Stimulated activated CD8-positive, alpha-beta memory T cell treated with anti-CD3 and anti-CD28 coated beads, Interleukin-7, amount 100 ng/mL, for 48 hours (primary cell): ENCODE data around the gene LANCL3.
"Not testable (repeated sequence)": the region's sequence is repeated elsewhere in the genome, so short reads cannot be mapped to it uniquely, and the experiment has no call there.

Source experiments
- DNase-seq, 2 donors: peaks; one replicate each; pipeline ENCODE4 v3.0.0-alpha.2; 2020; ENCODE audit warnings: low read depth in 1 of 2; ENCODE audit errors: extremely low read depth in 1 of 2

Gene LANCL3

DNA sequence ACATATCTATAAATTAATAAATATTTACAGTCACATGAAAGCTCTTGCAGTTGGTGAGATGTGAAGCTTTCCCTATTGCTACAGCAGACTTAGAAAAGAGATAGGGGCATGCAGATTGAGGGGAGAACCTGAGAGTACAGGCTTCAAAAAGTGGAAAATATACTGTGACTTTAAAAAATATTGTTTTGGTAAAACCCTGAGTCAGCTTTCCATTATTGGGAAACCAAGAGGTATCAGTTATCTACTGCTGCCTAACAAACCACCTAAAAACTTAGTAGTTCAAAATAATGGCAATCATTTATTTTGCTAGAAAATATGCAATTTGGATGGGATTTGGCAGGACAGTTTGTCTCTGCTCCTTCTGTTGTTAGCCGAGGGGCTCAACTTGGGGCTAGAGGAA, 38.3 kb downstream of the LANCL3 start:
- no peak for DNase-seq

DNA sequence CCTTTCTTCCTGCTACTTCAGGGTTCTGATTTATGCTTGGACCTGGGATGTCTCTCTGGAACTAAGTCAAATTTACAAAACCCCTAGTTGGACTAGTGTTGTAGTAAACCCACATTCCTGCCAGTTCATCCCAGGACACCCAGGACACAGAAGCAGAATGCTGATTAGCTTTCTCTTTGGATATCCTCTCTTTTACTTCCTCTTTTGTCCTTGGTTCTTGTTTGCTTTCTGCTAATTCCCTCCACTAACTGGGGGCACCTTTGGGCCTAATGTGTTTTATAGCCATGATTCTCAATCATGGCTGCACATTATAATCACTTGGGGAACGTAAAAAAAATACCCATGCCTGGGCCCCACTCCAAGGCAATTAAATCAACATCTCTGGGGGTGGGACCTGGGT, 42.5 kb downstream of the LANCL3 start:
- DNase-seq = no peak

DNA sequence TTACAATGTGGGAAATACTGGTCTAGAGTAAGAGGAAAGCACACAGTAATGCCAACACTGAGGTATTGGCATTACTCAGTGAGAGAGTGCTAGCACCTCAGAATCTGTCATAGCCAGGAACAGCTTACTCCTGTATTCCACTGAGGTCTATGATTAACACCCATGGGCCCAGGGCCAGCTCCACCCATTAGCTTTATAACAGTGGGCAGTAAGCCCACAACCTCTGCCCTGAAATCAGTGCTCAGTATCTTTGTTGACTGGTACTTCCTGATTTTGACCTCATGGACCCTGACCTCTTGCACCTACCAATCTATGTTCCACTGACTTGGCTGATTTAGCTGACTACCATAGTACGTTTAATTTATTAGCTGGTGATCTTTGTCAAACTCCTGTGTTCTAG, 56.1 kb downstream of the LANCL3 start:
- DNase-seq = no peak

DNA sequence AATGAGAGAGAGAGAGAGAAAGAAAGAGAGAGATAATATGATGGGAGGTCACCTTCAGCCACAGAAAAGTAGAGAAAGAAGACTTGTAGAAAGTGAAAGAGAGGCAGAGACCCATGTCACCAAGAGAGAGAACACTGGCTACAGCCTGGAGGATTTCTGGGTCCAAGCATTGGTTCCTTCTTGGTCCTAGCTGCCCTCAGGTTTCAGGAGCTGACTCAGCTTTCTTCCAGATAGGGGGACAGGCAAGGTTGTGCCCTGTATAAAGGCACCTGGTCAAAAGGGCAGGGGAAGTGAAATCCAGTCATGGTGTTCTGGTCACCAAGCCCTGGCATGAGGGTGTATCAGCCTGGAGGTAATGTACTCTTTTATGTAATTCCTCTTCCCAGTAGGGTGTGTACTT, 66.6 kb downstream of the LANCL3 start:
- no peak for DNase-seq

DNA sequence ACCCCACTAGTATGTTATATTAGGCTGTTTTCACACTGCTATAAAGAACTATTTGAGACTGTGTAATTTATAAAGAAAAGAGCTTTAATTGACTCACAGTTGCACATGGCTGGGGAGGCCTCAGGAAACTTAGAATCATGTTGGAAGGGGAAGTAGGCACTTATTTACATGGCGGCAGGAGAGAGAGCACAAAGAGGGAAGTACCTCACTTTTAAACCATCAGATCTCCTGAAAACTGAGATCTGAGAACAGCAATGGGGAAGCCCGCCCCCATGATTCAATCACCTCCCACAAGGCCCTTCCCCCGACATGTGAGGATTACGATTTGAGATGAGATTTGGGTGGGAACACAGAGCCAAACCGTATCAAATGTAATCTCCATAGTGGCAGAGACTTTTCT, 68.7 kb downstream of the LANCL3 start:
- DNase-seq = no peak

DNA sequence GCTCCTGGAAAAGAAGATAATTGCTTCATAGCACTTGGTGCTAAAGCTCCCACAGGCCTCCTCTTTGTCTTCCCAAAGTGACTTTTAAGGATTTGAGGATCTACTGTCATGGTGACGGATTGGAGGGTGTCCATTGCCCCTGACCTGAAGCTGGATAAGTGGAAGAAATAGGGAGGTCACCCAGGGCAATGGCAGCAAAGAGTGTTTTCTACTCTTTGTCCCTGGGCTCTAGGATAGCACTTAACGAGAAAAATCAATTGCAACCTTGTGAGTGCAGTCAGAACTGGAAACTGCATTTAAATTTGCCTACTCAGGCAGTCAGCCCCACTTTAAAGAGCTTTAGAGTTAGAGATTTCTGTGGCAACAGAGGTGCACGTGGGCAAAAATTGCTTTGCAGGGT, 70.4 kb downstream of the LANCL3 start:
- no peak for DNase-seq

DNA sequence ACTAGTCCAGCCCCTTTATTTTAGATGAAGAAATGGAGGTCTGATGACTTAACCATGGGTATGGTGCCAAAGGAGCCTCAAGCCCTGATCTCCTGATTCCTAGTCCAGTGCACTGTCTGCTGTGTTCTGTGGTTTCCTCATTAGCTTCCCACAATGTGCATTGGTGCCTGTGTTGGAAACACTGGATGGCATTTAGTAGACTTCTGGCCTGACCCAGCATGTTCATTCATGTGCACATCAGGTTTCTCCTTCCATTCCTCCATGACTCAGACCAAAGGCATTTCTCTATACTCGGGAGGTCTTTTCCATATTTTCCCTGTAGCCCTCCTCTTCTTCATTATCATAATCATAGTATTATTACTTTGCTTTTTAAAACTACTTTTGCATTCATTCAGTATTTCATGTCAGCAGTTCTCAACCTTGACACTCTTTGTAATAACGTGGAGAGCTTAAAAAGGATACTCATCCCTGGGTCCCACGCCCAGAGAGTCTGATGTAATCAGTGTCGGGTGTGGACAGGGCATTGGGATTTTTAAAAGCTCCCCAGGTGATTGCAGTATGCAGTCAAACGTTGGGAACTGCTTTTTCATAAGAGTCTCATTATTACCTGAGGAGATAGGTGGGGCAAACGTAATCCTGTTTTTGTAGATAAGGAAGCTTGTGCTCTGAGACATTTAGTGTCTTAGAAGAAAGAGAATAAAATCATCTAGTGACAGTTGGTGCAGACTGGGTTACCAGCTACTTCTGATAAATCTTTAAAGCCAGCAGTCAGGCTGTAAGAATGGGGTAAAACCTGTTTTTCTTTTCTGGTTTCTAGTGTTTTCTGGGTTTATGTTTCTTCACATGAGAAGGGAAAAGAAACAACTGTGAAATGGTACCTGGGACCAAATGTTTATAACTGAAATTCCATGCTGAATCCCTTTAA, 73.2 kb downstream of the LANCL3 start:
- DNase-seq = no peak

DNA sequence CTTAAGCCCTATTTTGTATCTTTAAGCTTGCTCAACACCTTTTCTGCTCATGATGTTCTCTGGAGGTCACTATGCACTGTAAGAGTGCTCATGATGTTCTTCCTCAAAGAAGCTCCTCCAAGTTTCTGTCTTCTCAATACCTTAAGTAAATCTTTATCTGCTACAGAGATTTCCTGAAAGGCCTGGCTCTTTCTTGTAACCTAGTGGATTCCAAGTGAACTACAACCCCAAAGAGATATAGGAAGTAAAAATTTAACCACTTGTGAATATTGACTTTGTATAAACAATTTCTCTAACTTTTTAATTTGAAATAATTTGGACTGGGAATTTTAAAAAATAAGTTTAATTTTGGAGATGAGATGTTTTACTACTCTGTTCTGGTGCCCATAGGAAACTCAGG, 74.8 kb downstream of the LANCL3 start:
- no peak for DNase-seq

DNA sequence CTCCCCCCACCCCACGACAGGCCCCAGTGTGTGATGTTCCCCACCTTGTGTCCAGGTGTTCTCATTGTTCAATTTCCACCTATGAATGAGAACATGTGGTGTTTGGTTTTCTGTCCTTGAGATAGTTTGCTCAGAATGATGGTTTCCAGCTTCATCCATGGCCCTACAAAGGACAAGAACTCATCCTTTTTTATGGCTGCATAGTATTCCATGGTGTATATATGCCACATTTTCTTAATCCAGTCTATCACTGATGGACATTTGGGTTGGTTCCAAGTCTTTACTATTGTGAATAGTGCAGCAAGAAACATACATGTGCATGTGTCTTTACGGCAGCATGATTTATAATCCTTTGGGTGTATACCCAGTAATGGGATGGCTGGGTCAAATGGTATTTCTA, 79.4 kb downstream of the LANCL3 start:
- not testable (repeated sequence) for DNase-seq

DNA sequence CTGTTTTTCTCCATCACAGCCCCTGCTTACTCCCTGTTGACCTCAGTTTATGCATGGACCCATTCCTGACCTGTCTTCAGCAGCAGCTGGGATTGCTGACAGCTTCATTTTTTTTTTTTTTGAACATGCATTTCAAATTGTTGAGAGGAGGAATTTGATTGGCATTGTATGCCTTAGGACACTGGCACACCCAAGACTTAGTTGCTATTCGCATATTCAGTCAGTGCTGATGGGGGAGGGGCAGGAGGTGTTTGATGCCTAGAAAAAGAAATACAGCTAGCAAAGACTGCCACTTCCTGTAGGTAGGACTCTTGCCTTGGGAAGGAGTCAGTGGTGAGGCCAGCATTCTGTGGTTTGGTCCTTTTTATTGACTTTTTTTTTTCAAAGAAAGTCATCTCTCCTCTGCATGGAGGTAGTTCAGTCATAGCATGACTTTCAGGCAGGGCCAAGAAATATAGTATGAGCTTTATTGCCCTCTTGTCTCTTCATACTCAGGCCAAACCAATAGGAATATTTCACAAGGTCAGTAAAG, 80.5 kb downstream of the LANCL3 start:
- no peak for DNase-seq

DNA sequence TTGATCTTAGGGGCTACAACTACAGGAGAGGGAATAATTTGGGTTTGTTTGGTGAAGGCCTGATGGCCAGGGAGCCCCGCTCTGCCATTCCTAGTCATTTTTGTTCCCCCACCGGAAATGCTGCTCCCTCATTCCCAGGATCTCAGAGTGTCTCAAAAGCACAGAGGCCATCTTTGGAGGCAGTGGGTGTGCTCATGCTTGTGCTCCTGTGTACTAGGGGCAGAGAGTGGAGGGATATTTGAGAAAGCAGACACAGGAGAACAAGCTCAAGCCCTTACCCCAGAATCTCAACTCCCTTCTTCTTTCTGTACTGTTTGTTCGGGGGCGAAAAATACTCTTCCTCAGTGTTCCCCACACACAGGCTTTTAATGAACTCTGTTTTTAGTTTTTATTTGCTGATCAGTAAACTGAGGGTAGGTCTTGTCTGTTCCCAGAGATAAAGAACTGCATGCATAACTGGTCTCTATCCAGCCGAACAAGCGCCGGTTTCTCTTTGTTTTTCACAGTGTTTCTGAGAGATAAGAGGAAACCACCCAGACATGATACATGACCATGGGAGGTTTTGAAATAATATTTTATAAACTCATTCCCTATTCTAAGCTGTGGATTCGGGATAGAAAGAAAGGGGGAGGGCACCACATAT, 81.2 kb downstream of the LANCL3 start:
- DNase-seq = no peak

DNA sequence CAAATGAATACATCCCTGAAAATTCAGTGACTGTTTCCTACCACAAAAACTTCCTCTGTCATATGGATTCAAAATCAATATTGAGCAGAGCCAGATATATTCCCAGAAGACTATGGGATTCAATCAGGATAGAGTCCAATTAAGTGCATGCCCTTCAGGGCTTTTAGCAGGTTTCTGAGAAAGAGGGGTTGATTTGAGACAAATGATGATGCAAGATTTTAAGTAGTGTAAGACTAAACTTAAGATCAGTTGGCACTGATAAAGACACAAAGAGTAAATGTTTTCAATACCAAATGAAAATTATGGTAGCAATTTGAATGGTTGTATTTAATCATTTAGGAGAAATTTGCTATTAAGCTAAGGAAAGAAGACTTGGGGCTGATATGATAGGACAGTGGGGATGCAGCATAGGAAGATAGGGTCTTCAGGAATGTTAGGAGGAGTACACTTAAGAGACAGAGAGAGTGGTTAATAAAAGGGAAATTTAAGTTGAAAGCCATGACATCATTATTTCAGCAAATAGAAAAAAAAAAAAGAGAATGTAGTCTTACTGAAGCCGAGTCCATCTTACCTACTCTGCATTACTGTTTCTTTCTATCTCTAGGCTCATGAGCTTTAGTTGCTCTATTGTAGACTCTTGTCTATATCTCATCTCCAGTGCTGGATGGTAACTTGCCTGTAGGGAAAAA, 82.1 kb downstream of the LANCL3 start:
- no peak for DNase-seq

DNA sequence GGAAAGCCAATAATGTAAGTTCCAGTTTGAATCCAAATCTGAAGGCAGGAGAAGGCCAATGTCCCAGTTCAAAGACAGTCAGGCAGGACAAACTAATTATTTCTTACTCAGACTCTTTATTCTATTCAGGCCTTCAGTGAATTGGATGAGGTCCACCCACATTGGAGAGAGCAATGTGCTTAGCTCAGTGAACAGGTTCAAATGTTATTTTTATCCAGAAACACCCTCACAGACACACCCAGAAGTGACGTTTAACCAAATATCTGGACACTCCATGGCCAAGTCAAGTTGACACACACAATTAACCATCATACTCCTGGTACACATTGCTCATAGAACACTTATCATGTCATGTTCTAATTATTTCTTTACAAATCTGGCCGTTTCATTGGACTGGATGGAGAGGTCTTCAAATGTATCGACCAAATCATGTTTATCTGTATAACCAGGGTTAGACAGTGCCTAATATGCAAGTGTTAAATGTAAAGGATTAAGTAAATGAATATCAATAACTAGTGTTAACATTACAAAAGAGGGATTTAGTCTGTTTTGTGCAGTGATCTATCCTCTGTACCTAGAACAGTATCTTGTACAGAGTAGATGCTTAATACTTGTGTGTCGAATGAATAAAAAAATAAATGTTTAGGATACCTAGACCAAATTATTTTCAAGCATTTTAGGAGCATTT, 87.0 kb downstream of the LANCL3 start:
- no peak for DNase-seq

DNA sequence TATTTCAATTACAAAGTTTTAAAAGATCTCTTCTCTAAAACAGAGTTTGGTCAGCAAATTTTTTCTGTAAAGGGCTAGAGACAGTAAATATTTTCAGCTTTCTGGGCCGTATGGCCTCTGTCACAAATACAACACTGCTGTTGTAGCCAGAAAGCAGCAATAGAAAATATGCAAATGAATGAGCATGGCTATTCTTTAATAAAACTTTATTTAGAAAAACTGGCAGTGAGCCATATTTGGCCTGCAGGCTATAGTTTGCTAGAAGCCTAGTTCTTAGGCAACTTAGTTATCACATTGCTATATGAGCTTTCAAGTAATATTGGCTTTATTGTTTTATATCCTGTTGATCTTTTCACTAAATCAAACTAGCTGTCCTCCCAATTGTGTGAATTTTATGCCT, 87.6 kb downstream of the LANCL3 start:
- DNase-seq = no peak

DNA sequence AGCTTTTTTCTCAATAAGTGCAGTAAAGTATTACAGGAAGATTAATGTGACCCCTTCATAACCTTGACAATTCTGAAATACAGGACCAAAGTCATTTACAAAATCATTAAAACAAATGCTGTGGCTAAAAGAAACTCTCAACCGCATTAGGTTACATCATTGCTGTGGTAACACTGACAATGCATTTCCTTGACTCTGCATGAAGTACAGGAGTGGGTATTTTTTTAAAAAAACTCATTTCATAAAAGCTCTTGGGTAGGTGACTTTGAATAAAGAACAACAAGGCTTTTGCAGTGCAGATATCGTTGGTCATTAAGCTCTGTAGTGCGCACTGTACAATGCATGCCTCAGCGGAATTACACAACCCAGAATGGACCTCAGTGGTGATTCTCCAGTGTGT, 90.7 kb downstream of the LANCL3 start:
- no peak for DNase-seq

DNA sequence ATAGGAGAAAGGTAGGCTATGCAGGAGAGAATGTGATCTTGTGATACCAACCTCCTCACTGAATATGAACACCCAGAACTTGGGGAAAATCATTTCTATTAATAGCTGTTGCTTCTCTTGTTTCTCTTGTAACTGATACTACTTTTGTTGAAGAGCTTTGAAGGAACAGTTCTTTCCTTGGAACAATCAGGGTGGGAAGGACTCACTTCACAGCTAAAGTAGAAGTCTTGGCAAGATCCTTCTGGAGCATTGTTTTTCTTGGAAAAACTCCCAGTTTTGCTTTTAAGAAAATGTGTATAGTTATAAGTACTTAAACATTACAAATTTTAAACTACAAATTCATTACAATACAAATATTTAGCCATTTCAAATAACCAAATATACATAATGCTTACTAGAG, 95.1 kb downstream of the LANCL3 start:
- no peak for DNase-seq

DNA sequence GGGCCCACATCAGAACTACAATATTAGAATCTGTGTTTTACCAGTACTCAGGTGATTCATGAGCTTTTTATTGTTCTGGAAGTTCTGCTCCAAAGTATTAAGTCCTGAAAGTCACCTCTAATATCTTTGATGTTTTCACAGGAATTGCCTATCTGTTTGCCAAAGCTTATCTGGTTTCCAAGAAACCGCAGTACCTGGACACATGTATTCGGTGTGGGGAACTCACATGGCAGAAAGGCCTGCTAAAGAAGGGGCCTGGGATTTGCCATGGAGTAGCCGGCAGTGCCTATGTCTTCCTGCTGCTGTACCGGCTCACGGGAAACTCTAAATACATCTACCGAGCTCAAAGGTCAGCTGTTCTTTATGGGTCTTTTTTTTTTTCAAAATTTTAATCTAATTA, 95.7 kb downstream of the LANCL3 start:
- DNase-seq = no peak

DNA sequence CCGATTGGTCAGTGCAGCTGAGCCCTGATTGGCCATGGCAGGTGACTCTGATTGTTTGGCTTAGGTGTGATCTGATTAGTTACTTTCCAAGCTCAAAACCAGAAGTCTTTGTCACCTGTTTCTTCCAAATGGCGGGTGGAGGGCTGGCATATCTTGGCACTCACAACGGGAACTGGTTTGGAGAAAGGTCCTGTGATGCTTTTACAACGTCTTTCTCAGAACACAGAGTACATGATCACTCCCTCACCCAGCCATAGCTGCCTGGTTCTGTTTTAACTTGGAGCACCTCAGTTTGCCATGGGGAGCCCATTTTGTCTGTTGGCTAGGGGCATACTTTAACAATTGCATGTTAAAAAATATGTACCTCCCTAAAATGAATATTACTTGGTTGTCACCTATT, 101.1 kb downstream of the LANCL3 start:
- no peak for DNase-seq

DNA sequence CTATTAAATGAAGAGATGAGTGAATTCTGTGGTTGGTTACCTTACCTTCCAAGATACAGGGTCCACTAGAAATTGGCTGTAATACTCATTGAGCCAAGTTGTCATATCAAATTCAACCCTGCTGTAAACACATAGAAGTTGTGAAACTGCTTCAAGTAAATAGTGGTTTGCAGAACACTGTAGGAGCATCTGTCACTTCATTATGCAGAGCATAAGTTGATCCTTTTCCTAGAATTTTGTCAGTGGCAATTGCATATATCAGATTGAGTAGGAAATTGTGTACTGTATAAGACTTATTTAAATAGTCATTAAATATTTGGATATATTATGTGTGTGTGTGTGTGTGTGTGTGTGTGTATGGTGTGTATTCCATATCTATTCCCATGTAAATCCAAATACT, 105.3 kb downstream of the LANCL3 start:
- no peak for DNase-seq

DNA sequence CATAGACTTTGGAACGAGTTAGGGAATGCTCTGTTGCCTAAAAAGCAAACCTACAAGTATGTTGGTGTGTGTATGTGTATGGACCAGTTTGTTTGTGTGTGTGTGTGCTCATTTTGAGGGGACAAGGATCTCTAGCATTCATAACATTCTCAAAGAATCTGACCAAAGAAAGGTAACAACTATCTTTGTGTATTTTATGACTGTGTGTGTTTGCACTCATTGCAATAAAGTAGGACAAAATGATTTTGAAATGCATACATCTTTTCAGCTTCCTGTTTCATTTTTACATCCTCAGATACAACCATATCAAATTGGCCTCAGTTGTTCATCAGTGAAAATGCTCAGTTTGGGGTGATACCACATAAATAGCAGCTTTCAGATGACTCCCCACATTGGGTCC, 105.8 kb downstream of the LANCL3 start:
- no peak for DNase-seq

DNA sequence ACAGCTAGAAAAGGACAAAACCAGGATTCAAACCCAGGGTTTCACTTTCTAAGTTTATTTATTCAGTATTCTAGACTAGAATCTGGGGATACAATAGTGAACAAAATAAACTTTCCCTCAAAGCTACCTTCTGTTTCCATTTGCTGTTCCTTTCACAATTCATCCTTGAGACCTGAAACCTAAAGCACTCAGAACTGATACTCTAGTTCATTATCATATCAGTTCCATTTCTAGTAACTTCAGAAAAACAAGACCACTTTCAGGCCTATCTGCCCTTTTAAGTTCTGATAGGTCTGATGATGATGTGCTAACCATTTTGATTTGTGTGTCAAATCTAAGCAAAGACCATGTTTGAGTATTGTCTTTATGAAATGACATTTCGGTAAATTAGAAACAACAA, 106.3 kb downstream of the LANCL3 start:
- DNase-seq = no peak
